ENCODE measurements around the gene TRIM2.

TRIM2 gene

DNA sequence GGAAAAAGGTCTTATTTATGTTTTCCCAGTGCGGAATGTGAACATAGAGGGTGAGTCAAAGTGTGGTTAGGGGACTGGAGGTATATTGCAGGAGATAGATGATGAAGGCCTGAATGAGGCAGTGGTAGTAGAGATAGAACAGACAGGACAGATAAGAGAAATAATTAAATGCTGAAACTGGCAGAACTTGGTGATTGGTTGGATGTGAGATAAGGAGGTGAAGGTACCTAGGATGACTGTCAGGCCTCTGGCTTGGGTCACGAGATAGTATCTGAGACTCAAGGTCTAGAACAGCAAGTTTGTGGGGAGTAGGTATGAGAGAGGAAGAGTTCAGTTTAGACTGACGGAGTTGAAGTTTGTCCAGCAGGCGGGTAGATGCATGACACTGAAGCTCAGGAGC is 143.8 kb downstream of the TRIM2 start:
- TF ChIP-seq CTCF (IDR thresholded peaks at IDR 0.05; ENCODE audit: low read length, missing control alignments) = no peak
- no peak for DNase-seq (ENCODE audit: low read depth)

GRCh38 chr4:153349206-153349805 is 145.1 kb downstream of the TRIM2 start:
- H3K4me3 ChIP-seq (replicated peaks; ENCODE audit: low read depth, low read length) = no peak overlapping the region
- no peak for DNase-seq (ENCODE audit: low read depth)
- no peak for TF ChIP-seq CTCF (IDR thresholded peaks at IDR 0.05; ENCODE audit: low read length, missing control alignments)

More for the DNA sequence above, 143.8 kb downstream of the TRIM2 start:
- H3K4me3 ChIP-seq (replicated peaks; ENCODE audit: low read depth, low read length) = no peak overlapping the region

- DNase-seq (ENCODE audit: low read depth) = peak; percentile 47
- H3K4me3 ChIP-seq (replicated peaks; ENCODE audit: low read depth, low read length) = no peak overlapping the region
These were observed 157.9 kb downstream of the TRIM2 start for GRCh38 chr4:153362184-153362583.

GRCh38 chr4:153364061-153364460 is 159.8 kb downstream of the TRIM2 start:
- no peak for DNase-seq (ENCODE audit: low read depth)
- no peak overlapping the region for H3K4me3 ChIP-seq (replicated peaks; ENCODE audit: low read depth, low read length)
- TF ChIP-seq CTCF (IDR thresholded peaks at IDR 0.05; ENCODE audit: low read length, missing control alignments) = no peak

More at GRCh38 chr4:153362184-153362583, 157.9 kb downstream of the TRIM2 start:
- no peak for TF ChIP-seq CTCF (IDR thresholded peaks at IDR 0.05; ENCODE audit: low read length, missing control alignments)

- no peak for DNase-seq (ENCODE audit: low read depth)
- no peak overlapping the region for H3K4me3 ChIP-seq (replicated peaks; ENCODE audit: low read depth, low read length)
- TF ChIP-seq CTCF (IDR thresholded peaks at IDR 0.05; ENCODE audit: low read length, missing control alignments) = no peak
These were observed 160.8 kb downstream of the TRIM2 start for GRCh38 chr4:153365003-153365402.

DNA sequence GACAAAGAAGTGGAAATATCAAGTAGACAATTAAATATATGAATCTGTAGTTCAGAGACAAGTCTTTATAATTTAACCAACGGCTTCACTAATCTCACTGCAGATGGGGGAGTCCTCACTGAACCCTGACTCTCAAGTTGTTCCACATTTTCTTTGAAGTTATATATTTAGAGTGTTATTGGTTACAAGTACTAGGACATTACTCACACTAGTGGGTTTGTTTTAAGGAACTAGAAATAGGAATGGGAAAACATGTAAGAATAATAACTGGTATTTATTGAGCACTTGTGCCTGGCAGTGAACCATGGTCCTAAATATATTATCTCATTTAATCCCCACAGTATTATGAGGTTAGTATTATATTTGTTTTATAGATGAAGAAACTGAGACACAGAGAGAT is 162.2 kb downstream of the TRIM2 start:
- no peak for TF ChIP-seq CTCF (IDR thresholded peaks at IDR 0.05; ENCODE audit: low read length, missing control alignments)
- no peak for DNase-seq (ENCODE audit: low read depth)
- no peak overlapping the region for H3K4me3 ChIP-seq (replicated peaks; ENCODE audit: low read depth, low read length)

GRCh38 chr4:153367092-153367491 is 162.8 kb downstream of the TRIM2 start:
- TF ChIP-seq CTCF (IDR thresholded peaks at IDR 0.05; ENCODE audit: low read length, missing control alignments) = no peak
- no peak for DNase-seq (ENCODE audit: low read depth)
- no peak overlapping the region for H3K4me3 ChIP-seq (replicated peaks; ENCODE audit: low read depth, low read length)
